Left ventricle myocardium inferior (tissue), 1 donor: ENCODE data around the gene GPR37. TPM values are rescaled to one million over a fixed set of nuclear protein-coding genes. Genes with fewer than 3 reads are reported as not detected.

Source experiments
- DNase-seq: peaks from one replicate; pipeline ENCODE4 v3.0.0-alpha.2; 2020
- H3K27ac ChIP-seq: fragments of 200-600 bp; replicated peaks from 2 replicates; pipeline ENCODE4 v1.8.0; 2021
- H3K27me3 ChIP-seq: fragments of 200-600 bp; 2 replicates; pipeline ENCODE4 v1.8.0; 2021; ENCODE audit warnings: low read depth
- H3K36me3 ChIP-seq: fragments of 200-600 bp; 2 replicates; pipeline ENCODE4 v1.8.0; 2021
- H3K4me1 ChIP-seq: fragments of 200-600 bp; 2 replicates; pipeline ENCODE4 v1.8.0; 2021
- H3K4me3 ChIP-seq: fragments of 200-600 bp; 2 replicates; pipeline ENCODE4 v1.8.0; 2021; ENCODE audit warnings: mild to moderate bottlenecking, moderate library complexity
- H3K9me3 ChIP-seq: fragments of 200-600 bp; replicated peaks from 2 replicates; pipeline ENCODE4 v1.8.0; 2021
- intact Hi-C: fragments of 100-400 bp; cut with micrococcal nuclease; formaldehyde crosslinking; loops from one replicate; pipeline ENCODE4 v1.11.0; 2022
- total RNA-seq: library from RNA; stranded (reverse); fragmentation: NEBNext Ultra II Directional; extraction: Animal tissue kit (Norgen Biotek cat#: 25700); gene quantifications from one replicate; pipeline ENCODE4 v1.2.1, GENCODE V29; 2021
- TF ChIP-seq, protein P1 (sequence below): fragments of 200-600 bp; IDR thresholded peaks from 2 replicates; pipeline ENCODE4 v1.8.0; 2021; ENCODE audit warnings: antibody characterized with exemption, mild to moderate bottlenecking, borderline replicate concordance
- donor health status: DM: no; HTN: yes; CAD: no; lungs with severe emphysema.

GPR37 gene
- total RNA-seq, 1 donor from 2014 or later = not detected

DNA sequence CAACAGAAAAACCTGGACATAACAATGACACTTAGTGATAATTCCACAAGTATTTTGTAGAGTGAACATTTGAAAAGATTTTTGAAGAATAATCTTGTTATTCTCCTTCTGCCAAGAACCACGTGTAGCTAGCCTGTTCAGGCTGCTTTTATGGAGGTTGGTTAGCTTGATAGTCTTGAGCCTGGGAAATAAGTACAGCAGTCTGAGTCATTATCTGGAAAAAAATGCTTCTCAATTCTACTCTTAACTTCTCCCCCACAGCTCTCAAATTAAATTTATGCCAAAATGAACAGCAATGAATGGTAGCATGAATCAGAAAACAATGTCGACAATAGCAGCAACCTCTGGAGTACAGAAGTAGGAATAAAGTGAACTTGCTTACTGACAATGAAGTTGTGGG lies 63.2 kb downstream of the GPR37 start:
- TF ChIP-seq, protein P1, sequence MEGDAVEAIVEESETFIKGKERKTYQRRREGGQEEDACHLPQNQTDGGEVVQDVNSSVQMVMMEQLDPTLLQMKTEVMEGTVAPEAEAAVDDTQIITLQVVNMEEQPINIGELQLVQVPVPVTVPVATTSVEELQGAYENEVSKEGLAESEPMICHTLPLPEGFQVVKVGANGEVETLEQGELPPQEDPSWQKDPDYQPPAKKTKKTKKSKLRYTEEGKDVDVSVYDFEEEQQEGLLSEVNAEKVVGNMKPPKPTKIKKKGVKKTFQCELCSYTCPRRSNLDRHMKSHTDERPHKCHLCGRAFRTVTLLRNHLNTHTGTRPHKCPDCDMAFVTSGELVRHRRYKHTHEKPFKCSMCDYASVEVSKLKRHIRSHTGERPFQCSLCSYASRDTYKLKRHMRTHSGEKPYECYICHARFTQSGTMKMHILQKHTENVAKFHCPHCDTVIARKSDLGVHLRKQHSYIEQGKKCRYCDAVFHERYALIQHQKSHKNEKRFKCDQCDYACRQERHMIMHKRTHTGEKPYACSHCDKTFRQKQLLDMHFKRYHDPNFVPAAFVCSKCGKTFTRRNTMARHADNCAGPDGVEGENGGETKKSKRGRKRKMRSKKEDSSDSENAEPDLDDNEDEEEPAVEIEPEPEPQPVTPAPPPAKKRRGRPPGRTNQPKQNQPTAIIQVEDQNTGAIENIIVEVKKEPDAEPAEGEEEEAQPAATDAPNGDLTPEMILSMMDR = no peak
- Histone ChIP-seq H3K4me3 (no peak overlapping the region), H3K4me1 (no peaks in the 10 kb centered on the region), H3K36me3 (no peaks in the 10 kb centered on the region), H3K27me3 (no peaks in the 10 kb centered on the region), H3K9me3 (peaks cover 21% of the 10 kb centered on the region), H3K27ac (no peak overlapping the region)
- intact Hi-C loops = no loop called here
- DNase-seq = no peak

DNA sequence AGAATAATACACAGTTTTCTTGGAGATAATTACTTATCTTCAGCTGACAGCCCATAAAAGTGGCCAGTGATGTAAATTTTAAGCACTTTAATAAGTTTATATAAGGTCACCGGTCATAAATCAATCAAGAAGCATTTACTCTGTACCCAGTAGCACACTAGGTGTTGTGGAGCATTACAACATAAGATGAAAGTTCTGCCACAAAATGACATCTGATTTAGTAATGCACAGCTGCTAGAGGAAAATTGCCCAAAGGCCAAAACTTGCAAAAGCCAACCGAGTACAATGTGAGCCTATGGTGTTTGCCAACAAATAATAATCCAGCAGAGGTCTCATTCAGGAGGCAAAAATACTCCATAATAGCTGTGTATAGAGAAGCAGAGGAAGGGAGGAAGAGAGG lies 63.6 kb downstream of the GPR37 start:
- intact Hi-C loops = no loop called here
- Histone ChIP-seq H3K4me1 (no peaks in the 10 kb centered on the region), H3K27ac (no peak overlapping the region), H3K27me3 (no peaks in the 10 kb centered on the region), H3K9me3 (peaks cover 17% of the 10 kb centered on the region), H3K4me3 (no peak overlapping the region), H3K36me3 (no peaks in the 10 kb centered on the region)
- DNase-seq = no peak
- TF ChIP-seq, protein P1 = no peak

DNA sequence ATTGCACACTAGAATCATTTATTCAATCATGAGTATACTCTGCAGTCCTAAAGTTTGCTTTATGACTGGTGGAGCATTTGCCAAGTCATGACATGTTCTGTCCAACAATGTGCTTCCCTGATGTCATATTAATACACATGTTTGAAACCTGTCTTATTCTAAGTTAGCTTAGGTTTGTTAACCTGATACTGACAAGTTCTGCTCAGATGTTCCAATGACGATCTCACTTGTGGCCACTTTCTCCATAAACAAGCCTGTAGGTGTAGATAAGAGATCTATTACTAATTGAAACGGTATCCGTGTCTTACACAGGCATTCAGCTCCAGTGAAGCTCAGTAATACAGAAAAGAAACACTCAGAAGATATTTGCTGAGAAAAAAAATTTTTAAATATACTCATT lies 64.9 kb downstream of the GPR37 start:
- intact Hi-C loops = no loop called here
- TF ChIP-seq, protein P1 = no peak

DNA sequence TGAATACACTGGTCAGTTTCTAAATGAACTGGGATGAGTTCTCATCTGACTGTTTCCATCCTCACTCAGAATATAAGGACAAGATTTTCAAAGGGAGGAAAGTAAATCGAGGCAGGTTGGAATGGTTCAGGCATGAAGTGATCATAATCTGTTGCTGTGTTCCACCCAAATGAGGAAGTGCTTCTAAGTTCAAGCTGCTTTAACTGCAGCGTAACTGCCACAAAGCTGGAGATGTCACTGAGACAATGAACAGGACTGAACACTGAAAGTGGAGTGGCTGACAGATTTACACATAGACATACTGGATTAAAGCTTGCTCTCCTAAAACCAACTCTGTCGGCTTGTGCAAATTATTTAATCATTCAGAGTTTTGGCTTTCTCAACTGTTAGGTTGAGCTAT lies 66.6 kb downstream of the GPR37 start:
- intact Hi-C loops = no loop called here
- Histone ChIP-seq H3K27ac (no peak overlapping the region), H3K9me3 (peaks cover 6% of the 10 kb centered on the region), H3K4me3 (no peak overlapping the region), H3K36me3 (no peaks in the 10 kb centered on the region), H3K4me1 (no peaks in the 10 kb centered on the region), H3K27me3 (no peaks in the 10 kb centered on the region)
- TF ChIP-seq, protein P1 = no peak
- no peak for DNase-seq

More for the DNA sequence above, 64.9 kb downstream of the GPR37 start:
- no peaks in the 10 kb centered on the region for H3K27me3 ChIP-seq
- H3K9me3 ChIP-seq = peaks cover 6% of the 10 kb centered on the region
- H3K27ac ChIP-seq = no peak overlapping the region
- no peak overlapping the region for H3K4me3 ChIP-seq
- H3K36me3 ChIP-seq = no peaks in the 10 kb centered on the region
- no peaks in the 10 kb centered on the region for H3K4me1 ChIP-seq
- DNase-seq = no peak

DNA sequence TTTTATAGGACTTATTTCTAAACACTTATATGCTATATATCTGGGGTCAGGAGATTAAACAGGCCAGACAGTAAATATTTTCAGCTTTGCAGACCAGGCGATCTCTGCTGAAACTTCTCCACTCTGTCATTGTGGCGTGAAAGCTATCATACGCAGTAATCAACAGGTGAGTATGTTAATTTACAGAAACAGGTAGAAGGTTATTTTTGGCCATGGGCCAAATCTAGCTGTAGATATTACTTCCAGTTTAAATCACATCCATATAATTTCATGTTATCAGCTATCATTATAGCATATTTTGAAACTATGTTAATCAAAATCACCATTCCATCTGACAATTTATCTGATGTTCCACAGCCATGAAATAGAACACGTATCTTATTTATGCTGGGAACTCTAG lies 67.8 kb downstream of the GPR37 start:
- H3K9me3 ChIP-seq = peaks cover 6% of the 10 kb centered on the region
- H3K36me3 ChIP-seq = no peaks in the 10 kb centered on the region
- intact Hi-C loops = no loop called here
- no peak overlapping the region for H3K27ac ChIP-seq
- no peak for DNase-seq
- no peaks in the 10 kb centered on the region for H3K27me3 ChIP-seq
- H3K4me1 ChIP-seq = no peaks in the 10 kb centered on the region
- no peak overlapping the region for H3K4me3 ChIP-seq
- TF ChIP-seq, protein P1 = no peak

Other genes starting within 250 kb of the GPR37 start
- gene POT1, start 164.0 kb upstream of the GPR37 start, total RNA-seq = 14.3 TPM